ENCODE results near the gene GNB1. TPM values are rescaled to one million over a fixed set of nuclear protein-coding genes. Genes with fewer than 3 reads are reported as not detected.
A peak's percentile ranks its signal among the peaks of the same experiment; 100 is the strongest.
"Not testable (repeated sequence)": the region's sequence is repeated elsewhere in the genome, so short reads cannot be mapped to it uniquely, and the experiment has no call there.

Gene GNB1
- total and polyA plus RNA-seq, 2 of the 4 experiments (the other 2 are of a cell fraction) = 73.5 to 371 TPM

GRCh38 chr1:1748686-1749321 lies 142.1 kb downstream of the GNB1 start:
- Histone ChIP-seq H4K5ac (ENCODE audit: low read depth, low read length) (no peak overlapping the region), H3K56ac (ENCODE audit: extremely low read depth, insufficient read depth, low read length) (no peak overlapping the region), H3K18ac (ENCODE audit: low read depth, low read length) (no peak overlapping the region), H3K4me1 (ENCODE audit: control insufficient read depth, insufficient read depth, low read length) (no peaks in the 10 kb centered on the region), H3K23ac (ENCODE audit: low read depth, low read length) (no peak overlapping the region), H2AK5ac (ENCODE audit: low read depth, low read length) (0 out of 2 replicates have a peak overlapping the region, but pooled peaks have one; percentile 8), H2BK15ac (ENCODE audit: low read depth, low read length) (no peak overlapping the region), H3K4me3 (ENCODE audit: insufficient read depth, low read depth, low read length) (no peak overlapping the region), H3K27me3 (ENCODE audit: control insufficient read depth, insufficient read depth, low read length) (no peaks in the 10 kb centered on the region), H2BK20ac (ENCODE audit: low read depth, low read length) (no peak overlapping the region), H3K9me3 (ENCODE audit: control insufficient read depth, insufficient read depth, low read length) (no peaks in the 10 kb centered on the region), H4K8ac (ENCODE audit: low read depth in 2 of 2, low read length in 2 of 2) (no peak overlapping the region), H3K79me1 (ENCODE audit: low read depth in 1 of 2, low read length in 2 of 2) (no peaks in the 10 kb centered on the region), H3K4me2 (ENCODE audit: low read depth, low read length) (no peak overlapping the region), H2AK9ac (replicated peaks; ENCODE audit: low read depth, low read length, poor library complexity) (peak overlapping the region; percentile 37), H4K91ac (ENCODE audit: insufficient read depth, low read depth, low read length) (no peak overlapping the region), H3K4ac (ENCODE audit: low read depth, low read length) (no peak overlapping the region), H3K14ac (replicated peaks; ENCODE audit: low read depth, low read length) (no peak overlapping the region), H3K27ac (ENCODE audit: insufficient read depth, low read length) (no peak overlapping the region), H3K9ac (ENCODE audit: low read depth, low read length) (no peak overlapping the region), H2BK120ac (ENCODE audit: low read depth, low read length) (no peak overlapping the region), H2AFZ (replicated peaks; ENCODE audit: low read length, poor library complexity) (no peak overlapping the region), H2BK5ac (ENCODE audit: low read depth, low read length, poor library complexity, severe bottlenecking) (no peak overlapping the region), H3K36me3 (ENCODE audit: control insufficient read depth, insufficient read depth, low read length) (peaks cover 8% of the 10 kb centered on the region; the same call in 1 of the 2 replicates), H3K9me1 (ENCODE audit: insufficient read depth, low read length) (no peaks in the 10 kb centered on the region), H4K20me1 (ENCODE audit: insufficient read depth, low read length) (no peaks in the 10 kb centered on the region)
- ChIA-PET CTCF (no interaction called here), POLR2A (ENCODE audit: unreplicated experiment) (no interaction called here)
- DNase-seq (no peak), ATAC-seq (ENCODE audit: low read depth) (no peak)
- in situ Hi-C loops (cut with MboI; ENCODE audit: low sequenced_read_pairs) (no loop called here), dilution Hi-C loops (cut with HindIII; ENCODE audit: low sequenced_read_pairs, unreplicated experiment) (no loop called here), intact Hi-C loops (cut with micrococcal nuclease) (no loop called here)
- no peak for TF ChIP-seq CHD1 (IDR thresholded peaks at IDR 0.05; ENCODE audit: low read depth, low read length)
- TF ChIP-seq MAFK (IDR thresholded peaks at IDR 0.05; ENCODE audit: low read depth, low read length) = no peak
- no peak for TF ChIP-seq MAZ (IDR thresholded peaks at IDR 0.05; ENCODE audit: borderline replicate concordance, low read depth, low read length)
- no peak for TF ChIP-seq CEBPB (IDR thresholded peaks at IDR 0.05; ENCODE audit: low read depth, low read length)
- TF ChIP-seq, protein P1, sequence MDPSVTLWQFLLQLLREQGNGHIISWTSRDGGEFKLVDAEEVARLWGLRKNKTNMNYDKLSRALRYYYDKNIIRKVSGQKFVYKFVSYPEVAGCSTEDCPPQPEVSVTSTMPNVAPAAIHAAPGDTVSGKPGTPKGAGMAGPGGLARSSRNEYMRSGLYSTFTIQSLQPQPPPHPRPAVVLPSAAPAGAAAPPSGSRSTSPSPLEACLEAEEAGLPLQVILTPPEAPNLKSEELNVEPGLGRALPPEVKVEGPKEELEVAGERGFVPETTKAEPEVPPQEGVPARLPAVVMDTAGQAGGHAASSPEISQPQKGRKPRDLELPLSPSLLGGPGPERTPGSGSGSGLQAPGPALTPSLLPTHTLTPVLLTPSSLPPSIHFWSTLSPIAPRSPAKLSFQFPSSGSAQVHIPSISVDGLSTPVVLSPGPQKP (IDR thresholded peaks at IDR 0.05; ENCODE audit: borderline replicate concordance, low read depth, low read length) = no peak
- TF ChIP-seq RCOR1 (IDR thresholded peaks at IDR 0.05; ENCODE audit: insufficient replicate concordance, low read length) = no peak
- no peak for TF ChIP-seq POLR2A (IDR thresholded peaks at IDR 0.05; ENCODE audit: low read depth, low read length)
- TF ChIP-seq MXI1 (IDR thresholded peaks at IDR 0.05; ENCODE audit: borderline replicate concordance, low read depth, low read length) = no peak
- BruUV-seq (replicated peaks) = no TSS peak
- WGBS, 2 experiments (ENCODE audit: extremely low coverage in 2 of 2, insufficient read length in 1 of 2) = 60% methylated on average over 2 of the region's 18 CpGs; no CpG with 5 or more reads in 1 of the 2 experiments

GRCh38 chr1:1746566-1746909 lies 144.3 kb downstream of the GNB1 start:
- dilution Hi-C loops (cut with HindIII; ENCODE audit: low sequenced_read_pairs, unreplicated experiment); H3K23ac ChIP-seq (ENCODE audit: low read depth, low read length); H3K4me3 ChIP-seq (ENCODE audit: insufficient read depth, low read depth, low read length); H3K27me3 ChIP-seq (ENCODE audit: control insufficient read depth, insufficient read depth, low read length); H3K18ac ChIP-seq (ENCODE audit: low read depth, low read length); H3K56ac ChIP-seq (ENCODE audit: extremely low read depth, insufficient read depth, low read length); H2BK120ac ChIP-seq (ENCODE audit: low read depth, low read length); H2BK15ac ChIP-seq (ENCODE audit: low read depth, low read length); H3K79me1 ChIP-seq (ENCODE audit: low read depth in 1 of 2, low read length in 2 of 2); H4K20me1 ChIP-seq (ENCODE audit: insufficient read depth, low read length); H3K27ac ChIP-seq (ENCODE audit: insufficient read depth, low read length); H3K9me1 ChIP-seq (ENCODE audit: insufficient read depth, low read length); H3K9me3 ChIP-seq (ENCODE audit: control insufficient read depth, insufficient read depth, low read length); H2BK5ac ChIP-seq (ENCODE audit: low read depth, low read length, poor library complexity, severe bottlenecking); H3K36me3 ChIP-seq (ENCODE audit: control insufficient read depth, insufficient read depth, low read length); intact Hi-C loops (cut with micrococcal nuclease); H4K91ac ChIP-seq (ENCODE audit: insufficient read depth, low read depth, low read length); DNase-seq; H2AK5ac ChIP-seq (ENCODE audit: low read depth, low read length); H4K8ac ChIP-seq (ENCODE audit: low read depth in 2 of 2, low read length in 2 of 2); H3K4me2 ChIP-seq (ENCODE audit: low read depth, low read length); H2BK20ac ChIP-seq (ENCODE audit: low read depth, low read length); CTCF ChIA-PET; in situ Hi-C loops (cut with MboI; ENCODE audit: low sequenced_read_pairs); H3K9ac ChIP-seq (ENCODE audit: low read depth, low read length); H4K5ac ChIP-seq (ENCODE audit: low read depth, low read length); POLR2A ChIA-PET (ENCODE audit: unreplicated experiment); BruUV-seq (replicated peaks); H3K14ac ChIP-seq (replicated peaks; ENCODE audit: low read depth, low read length); H3K4ac ChIP-seq (ENCODE audit: low read depth, low read length); H2AK9ac ChIP-seq (replicated peaks; ENCODE audit: low read depth, low read length, poor library complexity); H3K4me1 ChIP-seq (ENCODE audit: control insufficient read depth, insufficient read depth, low read length); H2AFZ ChIP-seq (replicated peaks; ENCODE audit: low read length, poor library complexity): not testable (repeated sequence)
- no CpG with 5 or more reads among the region's 35 CpGs for WGBS, 2 experiments (ENCODE audit: extremely low coverage in 2 of 2, insufficient read length in 1 of 2)
- ATAC-seq (ENCODE audit: low read depth) = peak; percentile 93

All from IMR-90 (cell line).